ENCODE measurements around the gene SYNGR4.

DNA sequence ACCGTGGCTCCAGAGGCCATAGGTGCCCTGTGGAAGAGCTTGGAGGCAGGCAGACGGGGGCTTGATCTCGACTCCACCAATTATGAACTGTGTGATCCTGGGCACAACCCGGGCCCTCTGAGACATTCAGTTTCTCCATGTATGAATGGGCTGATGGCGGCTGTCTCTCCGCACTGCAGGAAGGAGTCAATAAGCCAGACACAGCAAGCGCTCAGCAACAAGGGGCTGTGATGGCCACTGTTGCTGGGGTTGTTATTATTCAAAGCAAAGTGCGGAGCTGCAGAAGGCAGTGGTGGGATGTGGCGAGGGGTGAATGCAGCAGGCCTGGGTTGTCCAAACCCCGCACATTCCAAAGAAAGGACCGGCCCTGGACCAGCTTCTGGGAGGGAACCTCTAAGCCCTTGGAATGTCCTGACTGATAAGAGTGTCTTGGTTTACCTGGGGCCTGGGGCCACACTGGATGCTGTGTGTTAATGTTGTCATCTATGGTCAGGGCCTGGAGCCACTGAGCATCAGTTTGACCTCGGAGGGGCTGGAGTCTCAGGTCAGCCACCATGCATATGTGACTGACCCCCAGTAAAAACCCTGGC is 8.7 kb upstream of the SYNGR4 start:
- TF ChIP-seq, protein P1, sequence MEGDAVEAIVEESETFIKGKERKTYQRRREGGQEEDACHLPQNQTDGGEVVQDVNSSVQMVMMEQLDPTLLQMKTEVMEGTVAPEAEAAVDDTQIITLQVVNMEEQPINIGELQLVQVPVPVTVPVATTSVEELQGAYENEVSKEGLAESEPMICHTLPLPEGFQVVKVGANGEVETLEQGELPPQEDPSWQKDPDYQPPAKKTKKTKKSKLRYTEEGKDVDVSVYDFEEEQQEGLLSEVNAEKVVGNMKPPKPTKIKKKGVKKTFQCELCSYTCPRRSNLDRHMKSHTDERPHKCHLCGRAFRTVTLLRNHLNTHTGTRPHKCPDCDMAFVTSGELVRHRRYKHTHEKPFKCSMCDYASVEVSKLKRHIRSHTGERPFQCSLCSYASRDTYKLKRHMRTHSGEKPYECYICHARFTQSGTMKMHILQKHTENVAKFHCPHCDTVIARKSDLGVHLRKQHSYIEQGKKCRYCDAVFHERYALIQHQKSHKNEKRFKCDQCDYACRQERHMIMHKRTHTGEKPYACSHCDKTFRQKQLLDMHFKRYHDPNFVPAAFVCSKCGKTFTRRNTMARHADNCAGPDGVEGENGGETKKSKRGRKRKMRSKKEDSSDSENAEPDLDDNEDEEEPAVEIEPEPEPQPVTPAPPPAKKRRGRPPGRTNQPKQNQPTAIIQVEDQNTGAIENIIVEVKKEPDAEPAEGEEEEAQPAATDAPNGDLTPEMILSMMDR (IDR thresholded peaks at IDR 0.05), result no peak
- TF ChIP-seq EP300 (IDR thresholded peaks at IDR 0.05), result no peak
